ENCODE measurements around the gene ARMC7. TPM values are rescaled to one million over a fixed set of nuclear protein-coding genes. Genes with fewer than 3 reads are reported as not detected.

Gene ARMC7
- total and polyA plus RNA-seq, 2 of the 13 experiments (the other 11 are each of a cell fraction or from before 2014, with no cell fraction given): 3.9 to 4.2 TPM

GRCh38 chr17:75093548-75094158 is 16.1 kb upstream of the ARMC7 start (continued):
- TF ChIP-seq PATZ1 (CRISPR knock-in tag; IDR thresholded peaks at IDR 0.05): 0 out of 2 replicates have a peak, but pooled peaks have one; percentile 18
- TF ChIP-seq PBX3 (CRISPR knock-in tag; IDR thresholded peaks at IDR 0.05; ENCODE audit: borderline replicate concordance): no peak
- no peak for TF ChIP-seq GABPB1 (CRISPR knock-in tag; IDR thresholded peaks at IDR 0.05)
- no peak for TF ChIP-seq PCBP1 (IDR thresholded peaks at IDR 0.05; ENCODE audit: borderline replicate concordance, low read depth, low read length)
- TF ChIP-seq KLF6 (CRISPR knock-in tag; IDR thresholded peaks at IDR 0.05): no peak
- TF ChIP-seq ZBTB25 (CRISPR knock-in tag; IDR thresholded peaks at IDR 0.05): no peak
- no peak for TF ChIP-seq ZNF773 (CRISPR knock-in tag; IDR thresholded peaks at IDR 0.05; ENCODE audit: borderline replicate concordance)
- no peak for TF ChIP-seq MAF1 (CRISPR knock-in tag; IDR thresholded peaks at IDR 0.05; ENCODE audit: borderline replicate concordance)
- peak; percentile 92 for TF ChIP-seq ZBTB34 (CRISPR knock-in tag; IDR thresholded peaks at IDR 0.05)
- peak; percentile 56 for TF ChIP-seq ZBTB38 (CRISPR knock-in tag; IDR thresholded peaks at IDR 0.05)
- no peak for TF ChIP-seq CREBL2 (CRISPR knock-in tag; IDR thresholded peaks at IDR 0.05; ENCODE audit: borderline replicate concordance)
- TF ChIP-seq TFE3 (CRISPR knock-in tag; IDR thresholded peaks at IDR 0.05): no peak
- no peak for TF ChIP-seq ZNF343 (CRISPR knock-in tag; IDR thresholded peaks at IDR 0.05)
- TF ChIP-seq HNF1A (IDR thresholded peaks at IDR 0.05; ENCODE audit: low read depth): no peak
- no peak for TF ChIP-seq HNF1A (CRISPR knock-in tag; IDR thresholded peaks at IDR 0.05; ENCODE audit: borderline replicate concordance)
- no peak for TF ChIP-seq SNAPC5 (CRISPR knock-in tag; IDR thresholded peaks at IDR 0.05; ENCODE audit: borderline replicate concordance)
- no peak for TF ChIP-seq ZNF737 (CRISPR knock-in tag; IDR thresholded peaks at IDR 0.05; ENCODE audit: borderline replicate concordance)
